ENCODE results near the gene FAM83C. TPM values are rescaled to one million over a fixed set of nuclear protein-coding genes. Genes with fewer than 3 reads are reported as not detected.
A peak's percentile ranks its signal among the peaks of the same experiment; 100 is the strongest.

FAM83C gene
- polyA plus RNA-seq, 2 of the 4 experiments (the other 2 are of a cell fraction), result not detected

GRCh38 chr20:35314816-35315631 is 22.8 kb upstream of the FAM83C start:
- CTCF ChIA-PET, result interaction anchor here (1.5 to 3.6 kb wide), 2 partner anchors 10 to 14 kb away, joined by 4 to 33 read pairs; no protein-coding TSS in a partner anchor
- Histone ChIP-seq H3K4me3 (no peak overlapping the region), H3K9me3 (no peaks in the 10 kb centered on the region), H3K4me2 (no peak overlapping the region), H3K27ac (peak overlapping the region; percentile 32 to 95; a peak in 5 of 6 replicates), H3K4me1 (peaks cover 74% of the 10 kb centered on the region)
- FAIRE-seq (no peak), ATAC-seq (no peak), DNase-seq (ENCODE audit: low read depth in 1 of 2, low spot score in 1 of 2) (no peak)
- TF ChIP-seq BHLHE40 (IDR thresholded peaks at IDR 0.05; ENCODE audit: low read depth, low read length), result no peak
- TF ChIP-seq POLR2A (IDR thresholded peaks at IDR 0.05; ENCODE audit: low read length), result no peak
- no peak for TF ChIP-seq CBX2 (IDR thresholded peaks at IDR 0.05; ENCODE audit: borderline replicate concordance, low read depth)
- no peak for TF ChIP-seq ZFP36 (IDR thresholded peaks at IDR 0.05; ENCODE audit: borderline replicate concordance, partially characterized antibody)
- no peak for TF ChIP-seq NFE2L2 (conservative IDR thresholded peaks at IDR 0.05; ENCODE audit: low read length)
- TF ChIP-seq TFCP2L1 (CRISPR knock-in tag; IDR thresholded peaks at IDR 0.05), result no peak
- no peak for TF ChIP-seq KDM1A (IDR thresholded peaks at IDR 0.05; ENCODE audit: low read depth)
- TF ChIP-seq RCOR1 (IDR thresholded peaks at IDR 0.05; ENCODE audit: low read depth, low read length), result no peak
- no peak for TF ChIP-seq MAZ (IDR thresholded peaks at IDR 0.05; ENCODE audit: borderline replicate concordance, low read depth, low read length)
- TF ChIP-seq EHF (CRISPR knock-in tag; IDR thresholded peaks at IDR 0.05), result no peak
- TF ChIP-seq KDM5A (IDR thresholded peaks at IDR 0.05), result no peak
- TF ChIP-seq REST (IDR thresholded peaks at IDR 0.05), result no peak
- no peak for TF ChIP-seq E2F6 (IDR thresholded peaks at IDR 0.05; ENCODE audit: borderline replicate concordance, low read depth)
- no peak for TF ChIP-seq HDAC2 (IDR thresholded peaks at IDR 0.05)
- TF ChIP-seq JUNB (IDR thresholded peaks at IDR 0.05), result no peak
- 89% methylated on average over 3 of the region's 3 CpGs for WGBS (ENCODE audit: missing lambda C conversion rate)
- POLR2A ChIA-PET, result no interaction called here

- DNase-seq (ENCODE audit: low read depth in 1 of 2, low spot score in 1 of 2), result peak; percentile 75 to 82
- ATAC-seq, result peak; percentile 81 to 86
- Histone ChIP-seq H3K27ac (peak overlapping the region; percentile 83 to 95), H3K9me3 (no peaks in the 10 kb centered on the region), H3K4me3 (no peak overlapping the region), H3K4me1 (peaks cover 74% of the 10 kb centered on the region), H3K4me2 (peak overlapping the region; percentile 60)
- TF ChIP-seq SMC3 (IDR thresholded peaks at IDR 0.05) (0 out of 3 replicates have a peak, but pooled peaks have one; percentile 24), RAD21 (conservative IDR thresholded peaks at IDR 0.05 in 1 of 2, IDR thresholded peaks at IDR 0.05 in 1 of 2) (peak; percentile 20 to 40; a peak in 3 of 5 replicates), RNF2 (IDR thresholded peaks at IDR 0.05; ENCODE audit: borderline replicate concordance, low read depth) (no peak), MAX (IDR thresholded peaks at IDR 0.05) (peak; percentile 86), CEBPB (IDR thresholded peaks at IDR 0.05) (peak; percentile 9 to 67; a peak in 3 of 4 replicates), HMGXB4 (CRISPR knock-in tag; IDR thresholded peaks at IDR 0.05; ENCODE audit: borderline replicate concordance) (no peak), JUNB (IDR thresholded peaks at IDR 0.05) (peak; percentile 78), HOXB5 (CRISPR knock-in tag; IDR thresholded peaks at IDR 0.05) (0 out of 2 replicates have a peak, but pooled peaks have one; percentile 40), MAFK (IDR thresholded peaks at IDR 0.05; ENCODE audit: partially characterized antibody) (peak; percentile 91), GATA3 (IDR thresholded peaks at IDR 0.05; ENCODE audit: borderline replicate concordance) (peak; percentile 66; the same call in 1 of the 2 replicates), RARB (CRISPR knock-in tag; IDR thresholded peaks at IDR 0.05) (no peak), EP300 (IDR thresholded peaks at IDR 0.05) (peak; percentile 37 to 76; a peak in 2 of 5 replicates), TFCP2L1 (CRISPR knock-in tag; IDR thresholded peaks at IDR 0.05) (no peak), CHD4 (IDR thresholded peaks at IDR 0.05; ENCODE audit: borderline replicate concordance) (no peak), FOSL2 (IDR thresholded peaks at IDR 0.05) (peak; percentile 54; the same call in 1 of the 2 replicates), FOSL2 (CRISPR knock-in tag; IDR thresholded peaks at IDR 0.05) (peak; percentile 47; the same call in 1 of the 2 replicates), JUN (IDR thresholded peaks at IDR 0.05) (peak; percentile 58 to 78; a peak in 3 of 5 replicates)
- ChIA-PET CTCF (interaction anchor here (0.9 to 3.6 kb wide), 7 partner anchors 7 to 135 kb away, joined by 3 to 33 read pairs (median 4); no protein-coding TSS in a partner anchor), POLR2A (no interaction called here)
- FAIRE-seq, result peak; percentile 46
- 4% methylated on average over 1 of the region's 1 CpG for WGBS (ENCODE audit: missing lambda C conversion rate)
Measured at GRCh38 chr20:35312318-35312717, 20.1 kb upstream of the FAM83C start.

Data from A549 (cell line).